Measurements from ENCODE around the gene PEX12. TPM values are rescaled to one million over a fixed set of nuclear protein-coding genes. Genes with fewer than 3 reads are reported as not detected.
A peak's percentile ranks its signal among the peaks of the same experiment; 100 is the strongest.
"Not testable (repeated sequence)": the region's sequence is repeated elsewhere in the genome, so short reads cannot be mapped to it uniquely, and the experiment has no call there.

PEX12 gene
- total RNA-seq, 2 donors from 2014 or later = 3.0 to 3.4 TPM

DNA sequence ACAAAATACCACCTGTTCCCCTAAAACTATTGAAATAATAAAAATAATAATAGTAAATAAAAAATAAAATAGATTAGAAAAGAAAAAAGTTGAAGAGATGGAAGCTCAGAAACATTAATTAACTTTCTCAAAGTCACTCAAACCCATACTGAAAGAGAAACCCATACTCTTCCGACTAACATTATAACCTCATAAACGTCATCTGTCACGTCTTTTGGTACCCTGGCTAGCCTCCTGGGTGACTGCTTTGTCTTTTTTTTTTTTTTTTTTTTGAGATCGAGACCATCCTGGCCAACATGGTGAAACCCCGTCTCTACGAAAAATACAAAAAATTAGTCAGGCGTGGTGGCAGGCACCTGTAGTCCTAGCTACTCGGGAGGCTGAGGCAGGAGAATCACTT is 48.5 kb downstream of the PEX12 start:
- intact Hi-C loops (cut with DNase I) = loop anchor here (10.0 kb wide), 1 partner anchor 365 kb away; no protein-coding TSS in a partner anchor
- WGBS, 2 donors = 70 to 73% methylated on average over 8 of the region's 8 CpGs
- Histone ChIP-seq H3K4me1 (no peaks in the 10 kb centered on the region), H3K27ac (no peak overlapping the region), H3K9me3 (no peaks in the 10 kb centered on the region), H3K27me3 (no peaks in the 10 kb centered on the region), H3K36me3 (replicated peaks in 1 of 2; ENCODE audit: insufficient read depth in 1 of 2, low read depth in 2 of 2) (no peaks in the 10 kb centered on the region), H3K4me3 (no peak overlapping the region)
- ATAC-seq (no peak), DNase-seq (no peak)
- TF ChIP-seq, protein P1, sequence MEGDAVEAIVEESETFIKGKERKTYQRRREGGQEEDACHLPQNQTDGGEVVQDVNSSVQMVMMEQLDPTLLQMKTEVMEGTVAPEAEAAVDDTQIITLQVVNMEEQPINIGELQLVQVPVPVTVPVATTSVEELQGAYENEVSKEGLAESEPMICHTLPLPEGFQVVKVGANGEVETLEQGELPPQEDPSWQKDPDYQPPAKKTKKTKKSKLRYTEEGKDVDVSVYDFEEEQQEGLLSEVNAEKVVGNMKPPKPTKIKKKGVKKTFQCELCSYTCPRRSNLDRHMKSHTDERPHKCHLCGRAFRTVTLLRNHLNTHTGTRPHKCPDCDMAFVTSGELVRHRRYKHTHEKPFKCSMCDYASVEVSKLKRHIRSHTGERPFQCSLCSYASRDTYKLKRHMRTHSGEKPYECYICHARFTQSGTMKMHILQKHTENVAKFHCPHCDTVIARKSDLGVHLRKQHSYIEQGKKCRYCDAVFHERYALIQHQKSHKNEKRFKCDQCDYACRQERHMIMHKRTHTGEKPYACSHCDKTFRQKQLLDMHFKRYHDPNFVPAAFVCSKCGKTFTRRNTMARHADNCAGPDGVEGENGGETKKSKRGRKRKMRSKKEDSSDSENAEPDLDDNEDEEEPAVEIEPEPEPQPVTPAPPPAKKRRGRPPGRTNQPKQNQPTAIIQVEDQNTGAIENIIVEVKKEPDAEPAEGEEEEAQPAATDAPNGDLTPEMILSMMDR (IDR thresholded peaks at IDR 0.05) = no peak
- TF ChIP-seq POLR2A (IDR thresholded peaks at IDR 0.05) = no peak

DNA sequence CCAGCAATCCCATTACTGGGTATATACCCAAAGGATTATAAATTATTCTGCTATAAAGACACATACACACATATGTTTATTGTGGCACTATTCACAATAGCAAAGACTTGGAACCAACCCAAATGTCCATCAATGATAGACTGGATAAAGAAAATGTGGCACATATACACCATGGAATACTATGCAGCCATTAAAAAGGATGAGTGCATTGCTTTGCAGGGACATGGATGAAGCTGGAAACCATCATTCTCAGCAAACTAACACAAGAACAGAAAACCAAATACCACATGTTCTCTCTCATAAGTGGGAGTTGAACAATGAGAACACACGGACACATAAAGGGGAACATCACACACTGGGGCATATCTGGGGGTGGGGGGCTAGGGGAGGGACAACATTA is 49.0 kb downstream of the PEX12 start:
- 75% methylated on average over 1 of the region's 1 CpG for WGBS, 2 donors
- H3K36me3 ChIP-seq (replicated peaks in 1 of 2; ENCODE audit: insufficient read depth in 1 of 2, low read depth in 2 of 2); H3K4me3 ChIP-seq; intact Hi-C loops (cut with DNase I); H3K27me3 ChIP-seq; H3K9me3 ChIP-seq; ATAC-seq; H3K27ac ChIP-seq; DNase-seq; H3K4me1 ChIP-seq: not testable (repeated sequence)

Small RNA genes lying within 50 kb of the gene (small RNA-seq; reads per million reads assigned to genes)
- gene AC004134.1 (not detected), gene AC015911.1 (not detected), gene SNORD7 (252 reads per million, percentile 97 among the genes with 10 or more reads in this experiment)

Other genes starting within 250 kb of the PEX12 start
- 10 to 100 TPM in 1 of 2 donors, 1 to 10 TPM in 1; 9.2 to 16.6 TPM for gene SLFN11, start 204.9 kb downstream of the PEX12 start, total RNA-seq
- gene SLFN12, start 146.1 kb downstream of the PEX12 start, total RNA-seq = 1 to 10 TPM; 4.9 to 6.0 TPM
- gene SLFN13, start 129.8 kb downstream of the PEX12 start, total RNA-seq = 1 to 10 TPM; 2.1 to 2.3 TPM
- 1 to 10 TPM in 1 of 2 donors, under 1 TPM in 1; 0.78 to 1.6 TPM for gene SLFN12L, start 40.9 kb downstream of the PEX12 start, total RNA-seq
- not detected for gene SLFN14, start 17.8 kb downstream of the PEX12 start, total RNA-seq
- gene AP2B1, start 8.8 kb upstream of the PEX12 start, total RNA-seq = 10 to 100 TPM; 29.3 to 43.6 TPM
- 10 to 100 TPM in 1 of 2 donors, 1 to 10 TPM in 1; 8.8 to 17.8 TPM for gene RASL10B, start 153.1 kb upstream of the PEX12 start, total RNA-seq
- gene GAS2L2, start 174.7 kb upstream of the PEX12 start, total RNA-seq = not detected
- gene C17orf50, start 182.3 kb upstream of the PEX12 start, total RNA-seq = not detected
- 10 to 100 TPM in 1 of 2 donors, 1 to 10 TPM in 1; 8.3 to 15.2 TPM for gene MMP28, start 217.1 kb upstream of the PEX12 start, total RNA-seq
- 10 to 100 TPM; 47.7 to 51.1 TPM for gene TAF15, start 230.9 kb upstream of the PEX12 start, total RNA-seq

Measured in body of pancreas (tissue), 4 donors.